ENCODE results near the gene SORCS2.

SORCS2 gene

DNA sequence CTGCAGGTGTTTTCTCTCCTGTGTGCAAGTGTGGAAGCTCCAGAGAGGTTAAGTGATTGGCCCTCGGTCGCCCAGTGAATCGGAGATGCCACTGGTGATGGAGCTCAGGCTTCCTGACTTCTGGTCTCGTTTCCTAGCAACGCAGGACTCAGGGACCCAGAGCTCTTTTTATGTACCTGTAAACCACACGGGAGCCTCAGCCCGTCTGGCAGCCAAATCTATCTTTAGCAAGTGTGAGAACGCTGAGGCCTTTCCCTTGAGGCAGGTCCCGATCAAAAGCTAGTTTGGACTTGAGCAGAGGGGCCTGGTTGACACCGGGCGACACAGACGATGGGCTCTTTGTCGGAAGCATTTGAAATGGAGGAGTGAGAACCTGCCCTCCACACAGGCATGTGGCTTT is 116.8 kb downstream of the SORCS2 start:
- DNase-seq = no peak

DNA sequence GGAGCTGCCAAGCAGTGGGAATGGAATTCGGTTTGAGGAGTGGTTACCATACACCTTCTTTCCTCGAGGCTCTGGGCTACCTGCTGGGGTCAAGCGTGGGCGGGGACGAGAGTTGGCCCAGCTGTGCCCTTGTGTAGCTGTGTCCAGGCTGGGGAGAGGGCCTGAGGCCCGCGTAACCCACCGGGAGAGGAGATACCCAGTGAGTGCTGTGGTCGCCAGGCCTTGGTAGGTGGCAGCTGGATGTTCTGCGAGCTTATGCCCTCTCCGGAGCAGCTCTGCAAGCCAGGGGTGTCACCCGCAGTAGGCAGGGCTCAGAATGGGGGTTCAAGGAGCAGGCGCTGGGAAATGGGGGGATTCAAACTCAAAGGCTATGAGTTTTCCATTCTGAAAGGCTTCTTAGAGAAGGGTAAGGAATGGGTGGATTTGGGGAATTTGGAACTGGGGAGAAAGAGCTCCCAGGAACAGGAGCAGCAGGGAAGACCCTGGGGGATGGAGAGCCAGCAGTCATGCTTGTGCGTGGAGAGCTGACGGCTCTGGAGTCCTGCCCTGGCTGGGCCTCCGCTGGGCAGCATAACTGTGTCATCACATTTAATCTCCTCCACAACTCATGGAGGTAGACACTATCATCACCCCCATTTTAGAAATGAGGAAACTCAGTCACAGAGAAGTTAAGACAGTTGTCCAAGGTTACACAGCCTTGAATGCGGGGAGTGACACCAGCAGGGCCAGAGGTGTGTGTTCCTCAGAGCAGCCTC is 117.5 kb downstream of the SORCS2 start:
- no peak for DNase-seq

- DNase-seq = no peak
Observed at GRCh38 chr4:7310451-7310850, 118.1 kb downstream of the SORCS2 start.

GRCh38 chr4:7311205-7311604 is 118.9 kb downstream of the SORCS2 start:
- DNase-seq = no peak

GRCh38 chr4:7312691-7313090 is 120.4 kb downstream of the SORCS2 start:
- DNase-seq = no peak

DNA sequence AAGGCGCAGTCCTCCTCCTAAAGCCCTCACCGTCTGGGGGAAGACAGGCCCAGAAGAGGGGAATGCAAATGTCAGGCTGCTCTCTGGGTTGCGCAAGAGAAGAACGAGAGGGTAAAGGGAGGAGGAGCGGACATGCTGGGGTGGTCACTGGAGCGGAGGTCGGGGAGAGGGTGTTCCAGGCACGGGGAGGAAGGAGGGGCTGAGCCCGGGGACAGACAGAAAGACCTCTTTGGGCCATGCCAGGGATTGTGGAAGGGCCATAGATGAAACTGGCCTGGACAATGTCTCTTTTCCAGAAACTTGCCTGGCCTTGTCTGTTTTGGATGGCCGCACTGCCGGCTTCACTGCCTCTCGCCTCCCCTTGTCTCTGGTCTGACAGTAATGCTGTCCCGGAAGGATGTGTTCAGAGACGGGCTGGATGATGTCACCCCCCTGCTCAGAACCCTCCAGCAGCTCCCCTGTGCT is 121.0 kb downstream of the SORCS2 start:
- no peak for DNase-seq

GRCh38 chr4:7313991-7314390 is 121.7 kb downstream of the SORCS2 start:
- no peak for DNase-seq

DNA sequence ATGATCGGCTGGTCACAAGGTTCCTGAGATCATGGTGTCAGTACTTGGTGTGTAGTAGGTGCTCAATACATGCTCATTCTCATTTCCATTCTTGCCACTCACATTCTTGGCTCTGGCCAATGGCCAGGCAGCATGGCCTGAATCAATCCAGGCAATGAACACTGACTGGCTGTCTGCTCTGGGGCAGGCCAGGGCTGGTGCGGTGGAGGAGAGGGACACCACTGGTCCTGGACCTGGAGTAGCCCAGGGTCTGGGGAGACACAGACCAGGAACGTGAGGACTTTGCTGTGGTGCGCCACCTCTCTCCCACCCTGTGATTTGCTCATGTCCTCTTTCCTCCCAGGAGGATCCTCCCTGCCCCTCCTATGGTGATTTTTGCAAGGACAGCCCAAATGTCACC is 122.9 kb downstream of the SORCS2 start:
- DNase-seq = no peak

- DNase-seq = no peak
Observed at GRCh38 chr4:7315935-7316334, 123.6 kb downstream of the SORCS2 start.

DNA sequence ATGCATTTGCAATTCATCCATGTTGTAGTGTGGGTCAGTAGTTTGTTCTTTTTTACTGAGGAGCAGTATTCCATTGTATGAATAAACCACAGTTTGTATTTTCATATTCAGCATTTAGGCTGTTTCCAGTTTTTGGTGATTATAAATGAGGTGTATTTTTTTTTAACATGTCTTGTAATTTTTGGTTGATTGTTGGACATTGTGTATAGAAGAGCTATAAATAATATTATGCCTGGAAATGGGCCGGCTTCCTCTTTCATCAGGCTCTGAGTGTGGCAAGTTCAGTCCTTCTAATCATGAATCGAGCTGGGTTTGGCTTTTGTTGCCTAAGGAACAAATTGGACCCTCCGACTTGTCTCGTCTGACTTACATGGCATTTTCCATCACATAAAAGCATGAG is 126.7 kb downstream of the SORCS2 start:
- no peak for DNase-seq

- peak; percentile 69 for DNase-seq
Observed at GRCh38 chr4:7320206-7320797, 128.0 kb downstream of the SORCS2 start.

- DNase-seq = no peak
Observed at GRCh38 chr4:7322166-7322991, 130.0 kb downstream of the SORCS2 start.

GRCh38 chr4:7323461-7323871 is 131.1 kb downstream of the SORCS2 start:
- DNase-seq = no peak

- peak; percentile 86 for DNase-seq
Observed at GRCh38 chr4:7323872-7324650, 131.7 kb downstream of the SORCS2 start.

GRCh38 chr4:7324651-7325121 is 132.3 kb downstream of the SORCS2 start:
- DNase-seq = no peak

DNA sequence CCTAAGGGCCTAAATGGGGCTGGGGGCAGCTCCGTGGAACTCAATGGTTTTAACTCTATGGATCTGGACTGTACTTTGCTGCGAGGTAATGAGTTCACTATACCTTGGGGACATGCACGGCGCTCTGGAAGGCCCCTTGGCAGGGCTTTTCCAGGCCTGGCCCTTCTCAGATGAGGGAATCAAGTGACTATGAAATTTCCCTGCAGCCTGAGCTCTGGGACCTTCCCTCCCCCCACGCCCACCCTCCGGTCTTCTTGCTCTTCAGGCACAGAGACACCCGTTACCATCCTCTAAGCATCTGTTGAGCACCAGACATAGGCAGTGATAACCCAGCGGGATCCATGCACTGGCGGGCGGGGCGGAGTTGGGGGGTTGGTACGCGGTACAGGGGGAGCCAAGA is 133.2 kb downstream of the SORCS2 start:
- DNase-seq = no peak

DNA sequence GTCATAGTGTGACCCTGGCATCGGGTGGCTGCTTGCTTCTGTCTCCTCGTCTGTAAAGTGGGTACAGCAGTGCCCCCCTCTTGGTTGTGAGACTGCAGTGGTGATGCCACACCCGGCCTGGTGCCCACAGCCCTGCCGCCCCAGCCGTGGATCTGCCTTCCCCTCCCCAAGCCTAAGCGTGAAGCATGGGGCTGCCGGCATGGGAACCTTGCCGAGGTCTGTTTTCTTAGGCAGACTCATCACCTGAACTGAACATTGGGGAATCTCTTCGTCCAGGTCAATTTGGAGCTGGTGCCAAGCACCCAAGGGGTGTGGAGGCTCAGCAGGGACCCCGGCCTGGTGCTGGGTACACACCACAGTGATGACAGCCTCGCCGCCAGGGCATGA is 134.0 kb downstream of the SORCS2 start:
- DNase-seq = no peak

- no peak for DNase-seq
Observed at GRCh38 chr4:7326693-7327340, 134.5 kb downstream of the SORCS2 start.

DNA sequence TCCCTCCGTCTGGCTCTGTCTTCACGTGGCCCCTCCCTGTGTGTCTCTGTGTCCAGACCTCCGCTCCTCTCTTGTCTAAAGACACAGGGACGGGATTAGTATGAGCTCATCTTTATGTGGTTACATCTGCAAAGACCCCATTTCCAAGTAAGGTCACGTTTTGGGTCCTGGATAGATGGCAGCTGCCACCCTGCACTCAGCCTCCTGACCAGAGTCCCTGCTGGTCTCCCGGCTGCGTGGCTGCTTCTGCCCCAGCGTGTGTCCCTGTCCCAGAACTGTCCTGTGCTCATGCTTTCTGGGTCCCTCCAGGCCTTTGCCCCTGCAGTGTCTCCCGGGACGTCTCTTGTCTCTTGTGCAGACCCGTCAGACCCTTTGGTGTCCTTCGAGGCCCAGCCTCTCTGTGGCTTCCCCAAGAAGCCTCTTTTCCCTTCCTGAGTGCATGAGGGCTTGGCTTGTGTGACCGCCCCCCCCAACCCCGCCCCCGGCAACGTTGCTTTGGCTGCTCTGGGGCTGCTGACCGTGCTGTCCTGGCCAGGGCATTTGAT is 135.1 kb downstream of the SORCS2 start:
- no peak for DNase-seq

DNA sequence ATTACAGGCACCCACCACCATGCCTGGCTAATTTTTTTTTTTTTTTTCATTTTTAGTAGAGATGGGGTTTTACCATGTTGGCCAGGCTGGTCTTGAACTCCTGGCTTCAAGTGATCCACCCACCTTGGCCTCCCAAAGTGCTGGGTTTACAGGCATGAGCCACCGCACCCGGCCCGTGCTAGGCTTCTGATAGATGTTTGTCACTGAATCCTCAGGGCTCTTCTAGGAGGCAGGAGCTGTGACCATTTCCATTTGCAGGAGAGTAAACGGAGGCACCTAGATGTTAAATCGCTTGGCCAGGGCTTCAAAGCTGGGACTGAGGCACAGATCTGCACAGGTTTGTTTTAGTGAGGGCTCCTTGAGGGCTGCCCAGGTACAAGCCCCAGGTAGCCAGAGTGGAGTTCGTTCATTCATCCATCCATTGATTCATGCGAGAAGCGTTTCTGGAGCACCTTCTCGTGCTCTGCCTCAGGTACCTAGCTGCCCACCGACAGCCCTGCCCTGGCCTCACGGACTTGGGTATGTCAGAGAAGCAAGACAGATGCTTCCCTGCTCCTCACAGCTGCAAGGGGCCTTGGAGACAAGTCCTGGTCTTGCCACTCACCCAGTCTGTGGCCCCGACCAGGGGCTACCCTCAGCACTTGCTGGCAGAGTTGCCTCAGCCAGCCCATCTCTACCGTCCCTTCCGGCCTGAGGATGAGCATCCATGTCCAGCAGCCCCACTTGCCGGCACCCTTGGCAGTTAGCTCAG is 136.0 kb downstream of the SORCS2 start:
- DNase-seq = no peak

DNA sequence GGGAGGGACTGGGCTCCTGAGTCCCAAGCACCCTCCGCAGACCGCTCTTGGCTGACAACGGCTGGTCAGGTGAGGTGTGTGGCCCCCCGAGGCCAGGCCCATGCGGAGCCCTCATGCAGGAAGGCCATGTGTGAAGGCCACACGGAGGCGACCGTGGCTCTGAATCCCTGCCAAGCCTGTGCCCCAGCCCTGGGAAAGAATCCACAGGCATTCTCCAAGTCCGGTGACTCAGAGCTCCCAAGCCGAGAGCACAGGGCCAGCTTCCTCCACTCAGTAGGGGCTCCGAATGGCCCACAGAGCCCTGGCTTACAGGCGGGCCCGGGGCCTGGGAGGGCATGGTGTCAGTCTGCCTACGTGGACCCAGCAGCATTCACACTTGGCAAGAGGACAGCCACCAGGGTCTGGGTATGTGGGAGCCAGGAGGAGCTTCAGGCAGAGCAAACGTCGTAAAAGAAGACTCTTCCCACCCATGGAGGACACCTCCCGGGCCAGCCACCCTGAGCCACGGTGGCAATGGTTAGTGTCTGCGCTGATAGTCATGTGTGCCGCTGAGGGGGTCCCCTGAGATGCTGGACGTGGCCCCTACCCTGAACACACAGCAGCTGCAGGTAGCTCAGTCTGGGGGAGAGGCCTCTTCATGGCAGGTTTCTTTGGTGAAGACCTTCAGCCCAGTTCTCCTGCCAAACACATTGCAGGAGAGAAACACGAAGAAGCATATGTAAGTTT is 136.7 kb downstream of the SORCS2 start:
- DNase-seq = no peak
